Keratinocyte (primary cell): ENCODE results near the gene CD99L2. TPM values are rescaled to one million over a fixed set of nuclear protein-coding genes. Genes with fewer than 3 reads are reported as not detected.

Experiments
- DNase-seq: peaks from one replicate; pipeline ENCODE4 v3.0.0-alpha.2; 2011; ENCODE audit warnings: low read depth, missing footprints, low spot score
- FAIRE-seq: peaks from 2 replicates; lab custom pipeline; 2011; peaks lifted over from hg19 to GRCh38; lab: Jason Lieb, UNC
- H2AFZ ChIP-seq: 2 replicates; pipeline ENCODE4 v1.6.0; 2012; ENCODE audit warnings: low read length, control low read depth, inconsistent platforms; ENCODE audit not compliant: control insufficient read depth
- H3K27ac ChIP-seq: 2 replicates; pipeline ENCODE4 v1.5.1; 2011; ENCODE audit warnings: low read length; ENCODE audit not compliant: control insufficient read depth, insufficient read depth
- H3K27me3 ChIP-seq: 3 replicates; pipeline ENCODE4 v1.6.0; 2011; ENCODE audit warnings: low read length; ENCODE audit not compliant: control insufficient read depth, insufficient read depth; ENCODE audit errors: extremely low read depth
- H3K36me3 ChIP-seq, 2 experiments: 2 replicates in 1 of 2; 3 replicates in 1 of 2; pipeline ENCODE4 v1.5.1; 2011; ENCODE audit warnings: low read length in 2 of 2, mild to moderate bottlenecking in 1 of 2; ENCODE audit not compliant: control insufficient read depth in 2 of 2, insufficient read depth in 2 of 2; ENCODE audit errors: extremely low read depth in 1 of 2
- H3K4me1 ChIP-seq: 3 replicates; pipeline ENCODE4 v1.5.1; 2011; ENCODE audit warnings: low read length; ENCODE audit not compliant: control insufficient read depth, insufficient read depth; ENCODE audit errors: extremely low read depth
- H3K4me2 ChIP-seq: 3 replicates; pipeline ENCODE4 v1.6.0; 2011; ENCODE audit warnings: low read depth, low read length; ENCODE audit not compliant: control insufficient read depth, insufficient read depth; ENCODE audit errors: extremely low read depth
- H3K4me3 ChIP-seq, 3 experiments: fragments of 200-600 bp in 1 of 3; sonication (generic) in 1 of 3; 2 replicates in 2 of 3; 3 replicates in 1 of 3; pipeline ENCODE4 v1.5.1; 2011 to 2016; ENCODE audit warnings: low read length in 3 of 3, mild to moderate bottlenecking in 3 of 3, control low read depth in 2 of 3, inconsistent platforms in 1 of 3, low read depth in 1 of 3, mixed read lengths in 1 of 3, mixed run types in 1 of 3, moderate library complexity in 1 of 3; ENCODE audit not compliant: control insufficient read depth in 2 of 3, insufficient read depth in 2 of 3; ENCODE audit errors: extremely low read depth in 1 of 3
- H3K79me2 ChIP-seq: 2 replicates; pipeline ENCODE4 v1.6.0; 2012; ENCODE audit warnings: low read length; ENCODE audit not compliant: control insufficient read depth, insufficient read depth
- H3K9ac ChIP-seq: 3 replicates; pipeline ENCODE4 v1.6.0; 2011; ENCODE audit warnings: low read length; ENCODE audit not compliant: control insufficient read depth, insufficient read depth; ENCODE audit errors: extremely low read depth
- H3K9me1 ChIP-seq: 3 replicates; pipeline ENCODE4 v1.6.0; 2011; ENCODE audit warnings: low read length; ENCODE audit not compliant: control insufficient read depth, insufficient read depth; ENCODE audit errors: extremely low read depth
- H3K9me3 ChIP-seq: 2 replicates; pipeline ENCODE4 v1.5.1; 2012; ENCODE audit warnings: low read depth, low read length; ENCODE audit not compliant: control insufficient read depth
- H4K20me1 ChIP-seq: 3 replicates; pipeline ENCODE4 v1.6.0; 2011; ENCODE audit warnings: low read length; ENCODE audit not compliant: control insufficient read depth, insufficient read depth; ENCODE audit errors: extremely low read depth
- CTCF ChIP-seq, 3 experiments: IDR thresholded peaks in 1 of 3; conservative IDR thresholded peaks in 1 of 3; optimal IDR thresholded peaks in 1 of 3; 2 replicates in 2 of 3; 3 replicates in 1 of 3; pipeline versions ENCODE3 to v1.5.1; 2011; ENCODE audit warnings: low read length in 3 of 3, mild to moderate bottlenecking in 3 of 3, moderate library complexity in 2 of 3, control low read depth in 1 of 3, inconsistent platforms in 1 of 3; ENCODE audit not compliant: insufficient read depth in 2 of 3; ENCODE audit errors: extremely low read depth in 1 of 3
- EZH2 ChIP-seq: IDR thresholded peaks from one replicate; pipeline ENCODE4 v1.6.1; 2012; ENCODE audit warnings: inconsistent platforms, mild to moderate bottlenecking, low read length, moderate library complexity
- dilution Hi-C: fragments of 300-500 bp; cut with MboI; formaldehyde crosslinking; loops from one replicate; pipeline ENCODE4 v1.7.0; 2020; ENCODE audit warnings: low sequenced_read_pairs; ENCODE audit not compliant: extremely low pct_ligation_motif_present
- polyA plus RNA-seq, 5 experiments: library from polyadenylated mRNA; depleted of rRNA in 3 of 5; stranded (reverse) in 3 of 5; stranded (forward) in 1 of 5; unstranded in 1 of 5; fragments of >200 nt; gene quantifications; 1 replicate in 1 of 5; 2 replicates in 3 of 5; 3 replicates in 1 of 5; pipeline versions ENCODE4 v1.2.1 to v1.2.3, GENCODE V29; 2011 to 2012; ENCODE audit warnings: missing spikeins in 2 of 5, low read depth in 1 of 5, low replicate concordance in 1 of 5

CD99L2 gene
- polyA plus RNA-seq, 1 donor (not counting 4 experiments of a cell fraction or from before 2014, with no cell fraction given) = 14.4 TPM

- Histone ChIP-seq H3K9me1 (no peaks in the 10 kb centered on the region), H3K4me1 (peaks cover 10% of the 10 kb centered on the region), H3K36me3 (no peaks in the 10 kb centered on the region), H4K20me1 (no peaks in the 10 kb centered on the region), H2AFZ (no peak overlapping the region), H3K4me2 (no peak overlapping the region), H3K79me2 (peaks cover 13% of the 10 kb centered on the region), H3K9me3 (no peaks in the 10 kb centered on the region), H3K27me3 (no peaks in the 10 kb centered on the region), H3K4me3 (no peak overlapping the region), H3K9ac (no peak overlapping the region), H3K27ac (no peak overlapping the region)
- TF ChIP-seq EZH2 = no peak
- no peak for TF ChIP-seq CTCF (optimal IDR thresholded peaks at IDR 0.05 in 1 of 3, IDR thresholded peaks at IDR 0.05 in 1 of 3, conservative IDR thresholded peaks at IDR 0.05 in 1 of 3; ENCODE audit: extremely low read depth in 1 of 3, insufficient read depth in 2 of 3, low read length in 3 of 3)
- dilution Hi-C loops = no loop called here
- no peak for FAIRE-seq
- no peak for DNase-seq
Measured at GRCh38 chrX:150870487-150871340, 27.8 kb downstream of the CD99L2 start.

GRCh38 chrX:150870029-150870428 is 28.4 kb downstream of the CD99L2 start:
- no peak overlapping the region for H3K4me3 ChIP-seq
- H4K20me1 ChIP-seq = no peaks in the 10 kb centered on the region
- no peak overlapping the region for H3K4me2 ChIP-seq
- dilution Hi-C loops = no loop called here
- peaks cover 13% of the 10 kb centered on the region for H3K79me2 ChIP-seq
- no peaks in the 10 kb centered on the region for H3K9me3 ChIP-seq
- H3K9ac ChIP-seq = no peak overlapping the region
- H3K27me3 ChIP-seq = no peaks in the 10 kb centered on the region
- H2AFZ ChIP-seq = no peak overlapping the region
- H3K4me1 ChIP-seq = peaks cover 10% of the 10 kb centered on the region
- no peak overlapping the region for H3K27ac ChIP-seq
- DNase-seq = no peak
- H3K36me3 ChIP-seq = no peaks in the 10 kb centered on the region
- H3K9me1 ChIP-seq = no peaks in the 10 kb centered on the region
- no peak for TF ChIP-seq CTCF (optimal IDR thresholded peaks at IDR 0.05 in 1 of 3, IDR thresholded peaks at IDR 0.05 in 1 of 3, conservative IDR thresholded peaks at IDR 0.05 in 1 of 3; ENCODE audit: extremely low read depth in 1 of 3, insufficient read depth in 2 of 3, low read length in 3 of 3)
- no peak for TF ChIP-seq EZH2
- FAIRE-seq = no peak
